Fibroblast of lung (primary cell): ENCODE results near the gene EIF2D. TPM values are rescaled to one million over a fixed set of nuclear protein-coding genes. Genes with fewer than 3 reads are reported as not detected.

Experiments used
- DNase-seq, 2 donors: peaks; one replicate each; pipeline versions ENCODE4 v3.0.0 to v3.0.0-alpha.2; 2010; ENCODE audit warnings: low read depth in 2 of 2
- H2AFZ ChIP-seq: 2 replicates; pipeline ENCODE4 v1.5.1; 2012; ENCODE audit warnings: low read length, control low read depth, inconsistent platforms
- H3K27ac ChIP-seq: 2 replicates; pipeline ENCODE4 v1.5.1; 2011; ENCODE audit warnings: low read length, control low read depth; ENCODE audit not compliant: insufficient read depth
- H3K27me3 ChIP-seq: 2 replicates; pipeline ENCODE4 v1.5.1; 2011; ENCODE audit warnings: mild to moderate bottlenecking, low read length; ENCODE audit not compliant: control insufficient read depth, insufficient read depth
- H3K36me3 ChIP-seq: 2 replicates; pipeline ENCODE4 v1.5.1; 2011; ENCODE audit warnings: low read length; ENCODE audit not compliant: control insufficient read depth, insufficient read depth
- H3K4me1 ChIP-seq: 2 replicates; pipeline ENCODE4 v1.5.1; 2011; ENCODE audit warnings: low read length; ENCODE audit not compliant: control insufficient read depth, insufficient read depth; ENCODE audit errors: extremely low read depth
- H3K4me2 ChIP-seq: 2 replicates; pipeline ENCODE4 v1.5.1; 2011; ENCODE audit warnings: low read length, control low read depth; ENCODE audit not compliant: insufficient read depth; ENCODE audit errors: extremely low read depth
- H3K4me3 ChIP-seq, 4 experiments: fragments of 200-600 bp in 1 of 4; sonication (generic) in 1 of 4; replicated peaks in 1 of 4; 2 replicates each; pipeline ENCODE4 v1.5.1; 2011 to 2016; ENCODE audit warnings: low read length in 4 of 4, low read depth in 3 of 4, mild to moderate bottlenecking in 3 of 4, control low read depth in 2 of 4, inconsistent platforms in 1 of 4, mixed read lengths in 1 of 4; ENCODE audit not compliant: insufficient read depth in 1 of 4; ENCODE audit errors: control extremely low read depth in 1 of 4
- H3K79me2 ChIP-seq: 2 replicates; pipeline ENCODE4 v1.5.1; 2012; ENCODE audit warnings: mild to moderate bottlenecking, low read length, inconsistent platforms; ENCODE audit not compliant: control insufficient read depth, insufficient read depth
- H3K9ac ChIP-seq: 2 replicates; pipeline ENCODE4 v1.5.1; 2011; ENCODE audit warnings: mild to moderate bottlenecking, low read length, control low read depth; ENCODE audit not compliant: insufficient read depth
- H3K9me3 ChIP-seq: 2 replicates; pipeline ENCODE4 v1.5.1; 2012; ENCODE audit warnings: low read depth, low read length; ENCODE audit not compliant: control insufficient read depth, insufficient read depth
- H4K20me1 ChIP-seq: 2 replicates; pipeline ENCODE4 v1.5.1; 2011; ENCODE audit warnings: low read length; ENCODE audit not compliant: control insufficient read depth, insufficient read depth; ENCODE audit errors: extremely low read depth
- EZH2 ChIP-seq: IDR thresholded peaks from 2 replicates; pipeline ENCODE4 v1.5.1; 2012; ENCODE audit warnings: low read length, control low read depth, mild to moderate bottlenecking; ENCODE audit errors: missing control alignments
- polyA plus RNA-seq, 2 donors: library from polyadenylated mRNA; depleted of rRNA in 1 of 2; stranded (reverse) in 1 of 2; unstranded in 1 of 2; fragments of >200 nt; gene quantifications; 2 replicates each; pipeline ENCODE4 v1.2.1, GENCODE V29; 2011 to 2012; ENCODE audit warnings: missing spikeins in 1 of 2
- total RNA-seq: library from RNA; depleted of rRNA; stranded (reverse); fragments of >200 nt; gene quantifications from 2 replicates; pipeline ENCODE4 v1.2.1, GENCODE V29; 2014
- TF ChIP-seq, protein P1 (sequence below), 2 donors: IDR thresholded peaks in 1 of 2; conservative IDR thresholded peaks in 1 of 2; 1 replicate in 1 of 2; 2 replicates in 1 of 2; pipeline ENCODE4 v1.5.1; 2011 to 2012; ENCODE audit warnings: low read length in 2 of 2, control low read depth in 1 of 2, inconsistent platforms in 1 of 2, low read depth in 1 of 2, mild to moderate bottlenecking in 1 of 2

The EIF2D gene
- total and polyA plus RNA-seq, 2 donors (not counting 1 experiment from before 2014, with no cell fraction given): 53.0 to 59.8 TPM

DNA sequence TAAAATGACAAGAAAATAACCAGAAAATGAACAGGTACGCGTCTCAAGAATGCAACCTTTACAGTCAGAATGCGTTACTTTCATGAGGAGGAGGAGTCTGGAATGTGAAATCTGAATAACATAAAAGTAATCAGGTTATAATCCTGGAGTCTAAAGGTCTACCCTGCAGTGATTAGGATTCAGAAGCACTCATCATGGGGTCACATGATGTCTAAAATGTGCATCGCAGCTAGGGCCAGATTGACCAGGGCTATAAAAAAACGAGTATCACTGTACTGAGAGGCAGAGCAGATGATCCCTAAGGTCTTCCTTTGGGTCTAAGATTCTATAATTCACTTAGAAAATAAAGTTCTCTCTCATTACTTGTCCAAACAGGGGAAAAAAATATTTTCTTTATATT, 7.4 kb downstream of the EIF2D start:
- H2AFZ ChIP-seq: no peak overlapping the region
- H3K4me2 ChIP-seq: no peak overlapping the region
- no peak overlapping the region for H3K4me3 ChIP-seq
- no peaks in the 10 kb centered on the region for H3K27me3 ChIP-seq
- H4K20me1 ChIP-seq: no peaks in the 10 kb centered on the region
- no peak for DNase-seq
- H3K79me2 ChIP-seq: no peaks in the 10 kb centered on the region
- no peak for TF ChIP-seq EZH2
- TF ChIP-seq, protein P1, sequence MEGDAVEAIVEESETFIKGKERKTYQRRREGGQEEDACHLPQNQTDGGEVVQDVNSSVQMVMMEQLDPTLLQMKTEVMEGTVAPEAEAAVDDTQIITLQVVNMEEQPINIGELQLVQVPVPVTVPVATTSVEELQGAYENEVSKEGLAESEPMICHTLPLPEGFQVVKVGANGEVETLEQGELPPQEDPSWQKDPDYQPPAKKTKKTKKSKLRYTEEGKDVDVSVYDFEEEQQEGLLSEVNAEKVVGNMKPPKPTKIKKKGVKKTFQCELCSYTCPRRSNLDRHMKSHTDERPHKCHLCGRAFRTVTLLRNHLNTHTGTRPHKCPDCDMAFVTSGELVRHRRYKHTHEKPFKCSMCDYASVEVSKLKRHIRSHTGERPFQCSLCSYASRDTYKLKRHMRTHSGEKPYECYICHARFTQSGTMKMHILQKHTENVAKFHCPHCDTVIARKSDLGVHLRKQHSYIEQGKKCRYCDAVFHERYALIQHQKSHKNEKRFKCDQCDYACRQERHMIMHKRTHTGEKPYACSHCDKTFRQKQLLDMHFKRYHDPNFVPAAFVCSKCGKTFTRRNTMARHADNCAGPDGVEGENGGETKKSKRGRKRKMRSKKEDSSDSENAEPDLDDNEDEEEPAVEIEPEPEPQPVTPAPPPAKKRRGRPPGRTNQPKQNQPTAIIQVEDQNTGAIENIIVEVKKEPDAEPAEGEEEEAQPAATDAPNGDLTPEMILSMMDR (conservative IDR thresholded peaks at IDR 0.05 in 1 of 2, IDR thresholded peaks at IDR 0.05 in 1 of 2; ENCODE audit: low read depth in 1 of 2, low read length in 2 of 2): no peak
- peaks cover 12% of the 10 kb centered on the region for H3K36me3 ChIP-seq
- H3K27ac ChIP-seq: no peak overlapping the region
- no peaks in the 10 kb centered on the region for H3K4me1 ChIP-seq
- no peaks in the 10 kb centered on the region for H3K9me3 ChIP-seq
- H3K9ac ChIP-seq: no peak overlapping the region

DNA sequence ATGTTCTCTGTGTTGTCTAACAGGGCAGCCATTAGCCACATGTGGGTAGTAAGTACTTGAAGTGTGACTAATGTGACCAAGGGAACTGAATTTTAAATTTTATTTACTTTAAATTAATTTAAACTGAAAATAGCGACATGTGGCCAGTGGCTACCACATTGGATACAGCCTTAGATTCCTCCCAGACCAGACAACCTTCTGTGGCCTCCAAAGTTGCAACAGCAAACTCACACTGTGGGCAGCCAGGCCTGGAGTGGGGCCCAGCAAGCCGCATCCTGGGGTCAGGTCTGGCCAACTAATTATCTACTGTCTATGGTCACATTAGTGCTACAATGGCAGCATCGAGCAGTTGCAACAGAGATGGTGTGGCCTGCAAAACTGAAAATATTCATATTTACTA, 11.7 kb downstream of the EIF2D start:
- Histone ChIP-seq H3K27me3 (no peaks in the 10 kb centered on the region), H3K9ac (no peak overlapping the region), H3K27ac (no peak overlapping the region), H3K4me1 (no peaks in the 10 kb centered on the region), H3K9me3 (no peaks in the 10 kb centered on the region), H2AFZ (no peak overlapping the region), H3K36me3 (peaks cover 14% of the 10 kb centered on the region), H4K20me1 (no peaks in the 10 kb centered on the region), H3K4me2 (no peak overlapping the region), H3K4me3 (no peak overlapping the region), H3K79me2 (no peaks in the 10 kb centered on the region)
- TF ChIP-seq, protein P1 (conservative IDR thresholded peaks at IDR 0.05 in 1 of 2, IDR thresholded peaks at IDR 0.05 in 1 of 2; ENCODE audit: low read depth in 1 of 2, low read length in 2 of 2): no peak
- TF ChIP-seq EZH2: no peak
- peak in 1 of 2 donors; percentile 64 for DNase-seq

DNA sequence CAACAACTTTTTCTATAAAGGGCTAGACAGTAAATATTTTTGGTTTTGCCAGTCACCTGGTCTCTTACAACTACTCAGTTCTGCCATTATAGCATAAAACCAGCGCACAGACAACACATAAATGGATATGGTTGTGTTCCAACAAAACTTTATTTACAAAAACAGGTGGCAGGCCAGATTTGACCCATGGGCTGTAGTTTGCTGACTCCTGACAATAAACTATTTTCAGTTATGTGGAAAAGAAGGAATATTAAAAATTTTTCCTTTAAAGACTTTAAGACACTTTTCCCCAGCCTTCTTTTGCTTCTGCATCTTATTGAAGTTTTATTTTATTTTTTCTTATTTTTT, 16.0 kb downstream of the EIF2D start:
- H3K4me3 ChIP-seq: no peak overlapping the region
- H2AFZ ChIP-seq: no peak overlapping the region
- TF ChIP-seq, protein P1 (conservative IDR thresholded peaks at IDR 0.05 in 1 of 2, IDR thresholded peaks at IDR 0.05 in 1 of 2; ENCODE audit: low read depth in 1 of 2, low read length in 2 of 2): no peak
- TF ChIP-seq EZH2: no peak
- no peaks in the 10 kb centered on the region for H3K4me1 ChIP-seq
- no peak overlapping the region for H3K4me2 ChIP-seq
- no peaks in the 10 kb centered on the region for H3K27me3 ChIP-seq
- DNase-seq: no peak
- no peaks in the 10 kb centered on the region for H3K79me2 ChIP-seq
- H3K9ac ChIP-seq: no peak overlapping the region
- H3K9me3 ChIP-seq: no peaks in the 10 kb centered on the region
- H3K27ac ChIP-seq: no peak overlapping the region
- peaks cover 11% of the 10 kb centered on the region for H3K36me3 ChIP-seq
- H4K20me1 ChIP-seq: no peaks in the 10 kb centered on the region
